Large intestine (tissue), 3 donors: ENCODE data around the gene TSPAN1. TPM values are rescaled to one million over a fixed set of nuclear protein-coding genes. Genes with fewer than 3 reads are reported as not detected.
"Not testable (repeated sequence)": the region's sequence is repeated elsewhere in the genome, so short reads cannot be mapped to it uniquely, and the experiment has no call there.

Experiments used
- DNase-seq, 2 donors: peaks; one replicate each; pipeline versions ENCODE4 v3.0.0 to v3.0.0-alpha.2; 2013
- H3K27ac ChIP-seq: one replicate; pipeline ENCODE4 v1.5.1; 2013; ENCODE audit warnings: low read length
- H3K27me3 ChIP-seq: 2 replicates; pipeline ENCODE4 v1.6.1; 2013; ENCODE audit warnings: low read length; ENCODE audit not compliant: control insufficient read depth, insufficient read depth
- H3K36me3 ChIP-seq: 2 replicates; pipeline ENCODE4 v1.6.1; 2013; ENCODE audit warnings: low read length; ENCODE audit not compliant: control insufficient read depth, insufficient read depth
- H3K4me1 ChIP-seq: one replicate; pipeline ENCODE4 v1.6.1; 2013; ENCODE audit warnings: low read length; ENCODE audit not compliant: control insufficient read depth, insufficient read depth
- H3K4me3 ChIP-seq: one replicate; pipeline ENCODE4 v1.5.1; 2013; ENCODE audit warnings: low read length
- H3K9me3 ChIP-seq: one replicate; pipeline ENCODE4 v1.6.1; 2013; ENCODE audit warnings: mild to moderate bottlenecking, low read depth, low read length, moderate library complexity; ENCODE audit not compliant: control insufficient read depth
- WGBS: methylation state at CpG from one replicate; pipeline ENCODE4 v1.1.5; 2013; ENCODE audit warnings: low lambda C conversion rate; ENCODE audit not compliant: insufficient coverage; 5-methylcytosine and 5-hydroxymethylcytosine counted together
- polyA plus RNA-seq: library from polyadenylated mRNA; unstranded; fragments of 120-200 nt; gene quantifications from one replicate; pipeline ENCODE4 v1.2.1, GENCODE V29; 2013

The TSPAN1 gene
- polyA plus RNA-seq, 1 donor: 17.8 TPM

DNA sequence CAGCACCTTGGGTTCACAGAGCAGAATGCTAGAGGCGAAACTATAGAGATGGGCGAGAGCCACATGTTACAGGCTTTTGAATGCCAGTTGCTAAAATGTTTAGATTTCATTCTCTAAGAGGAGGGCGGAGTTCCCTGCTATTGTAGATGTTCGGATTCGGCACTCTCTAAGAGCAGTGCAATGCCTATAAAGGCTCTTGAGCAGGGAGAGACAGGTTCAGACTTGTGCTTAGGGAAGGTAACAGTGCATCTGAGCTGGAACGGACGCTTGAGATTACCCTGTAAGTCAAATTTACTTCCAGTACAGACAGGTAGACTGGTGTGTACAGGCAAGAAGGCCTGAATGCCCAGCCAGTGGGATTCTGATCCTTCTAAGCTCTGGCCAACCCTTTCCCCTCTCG lies 43.6 kb downstream of the TSPAN1 start:
- no peak overlapping the region for H3K27ac ChIP-seq
- H3K4me1 ChIP-seq: peaks cover 8% of the 10 kb centered on the region
- DNase-seq: no peak
- no peaks in the 10 kb centered on the region for H3K27me3 ChIP-seq
- 90% methylated on average over 2 of the region's 8 CpGs for WGBS
- H3K36me3 ChIP-seq: no peaks in the 10 kb centered on the region
- H3K9me3 ChIP-seq: no peaks in the 10 kb centered on the region
- H3K4me3 ChIP-seq: no peak overlapping the region

DNA sequence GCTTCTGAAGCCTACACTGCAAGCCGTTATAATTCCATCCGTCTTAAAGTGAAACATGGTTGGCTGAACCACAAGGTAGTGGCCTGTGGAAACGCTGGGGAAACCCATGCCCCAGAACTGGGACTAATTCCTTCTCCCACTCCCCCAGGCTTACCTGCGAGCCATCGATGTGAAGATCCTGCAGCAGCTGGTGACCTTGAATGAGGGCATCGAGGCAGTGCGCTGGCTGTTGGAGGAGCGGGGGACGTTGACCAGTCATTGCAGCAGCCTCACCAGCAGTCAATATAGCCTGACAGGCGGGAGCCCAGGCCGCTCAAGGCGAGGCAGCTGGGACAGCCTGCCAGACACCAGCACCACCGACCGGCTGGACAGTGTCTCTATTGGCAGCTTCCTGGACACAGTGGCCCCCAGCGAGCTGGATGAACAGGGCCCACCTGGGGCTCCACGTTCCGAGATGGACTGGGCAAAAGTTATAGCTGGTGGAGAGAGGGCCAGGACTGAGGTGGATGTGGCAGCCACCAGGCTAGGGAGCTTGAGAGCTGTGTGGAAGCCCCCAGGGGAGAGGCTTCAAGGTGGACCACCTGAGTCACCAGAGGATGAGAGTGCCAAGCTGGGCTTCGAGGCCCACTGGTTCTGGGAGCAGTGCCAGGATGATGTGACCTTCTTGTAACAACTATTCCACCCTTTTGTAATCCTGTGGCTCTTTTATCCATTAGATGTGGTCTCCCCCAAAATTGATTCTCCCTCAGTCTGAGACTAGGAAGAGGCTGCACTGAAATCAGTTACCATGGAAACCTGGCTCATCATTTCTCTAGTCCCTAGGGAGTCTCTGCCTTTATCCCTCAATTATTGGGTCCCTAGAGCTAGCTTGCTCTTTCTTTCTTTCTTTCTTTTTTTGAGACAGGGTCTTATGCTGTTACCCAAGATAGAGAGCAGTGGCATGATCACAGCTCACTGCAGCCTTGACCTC lies 44.9 kb downstream of the TSPAN1 start:
- no peak overlapping the region for H3K27ac ChIP-seq

DNA sequence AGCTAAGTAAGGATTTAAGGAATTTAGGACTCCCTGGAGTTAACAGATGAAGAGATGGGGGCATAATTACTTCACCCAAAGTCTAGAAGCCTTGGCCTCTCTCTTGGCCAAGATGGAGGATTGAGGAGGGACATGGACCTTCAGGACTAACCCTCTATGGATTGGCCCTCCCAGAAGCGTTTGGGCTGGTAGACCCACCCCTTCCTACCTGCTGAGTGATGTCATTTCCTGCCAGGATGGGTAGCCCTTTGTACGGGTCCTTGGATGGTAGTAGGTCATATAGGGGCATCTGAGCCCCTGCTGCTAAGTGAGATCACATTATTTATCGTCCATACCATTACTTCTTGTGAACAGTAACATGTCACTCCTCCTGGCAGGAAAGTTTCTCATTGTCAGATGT lies 45.9 kb downstream of the TSPAN1 start:
- no peak overlapping the region for H3K27ac ChIP-seq
- no CpG with 5 or more reads among the region's 3 CpGs for WGBS
- no peaks in the 10 kb centered on the region for H3K27me3 ChIP-seq
- no peaks in the 10 kb centered on the region for H3K36me3 ChIP-seq
- no peaks in the 10 kb centered on the region for H3K9me3 ChIP-seq
- peaks cover 9% of the 10 kb centered on the region for H3K4me1 ChIP-seq
- no peak overlapping the region for H3K4me3 ChIP-seq
- no peak for DNase-seq

More for the DNA sequence above, 44.9 kb downstream of the TSPAN1 start:
- Histone ChIP-seq H3K9me3 (no peaks in the 10 kb centered on the region), H3K36me3 (no peaks in the 10 kb centered on the region), H3K4me1 (peaks cover 9% of the 10 kb centered on the region), H3K4me3 (no peak overlapping the region), H3K27me3 (no peaks in the 10 kb centered on the region)
- DNase-seq: no peak
- WGBS: no CpG with 5 or more reads among the region's 18 CpGs

- H3K27me3 ChIP-seq: no peaks in the 10 kb centered on the region
- no peaks in the 10 kb centered on the region for H3K36me3 ChIP-seq
- H3K4me3 ChIP-seq: no peak overlapping the region
- DNase-seq: peak; percentile 56 to 79
- H3K9me3 ChIP-seq: no peaks in the 10 kb centered on the region
- WGBS: 14% methylated on average over 1 of the region's 4 CpGs
- H3K27ac ChIP-seq: no peak overlapping the region
- peaks cover 9% of the 10 kb centered on the region for H3K4me1 ChIP-seq
Measured at GRCh38 chr1:46221749-46222148, 46.9 kb downstream of the TSPAN1 start.

DNA sequence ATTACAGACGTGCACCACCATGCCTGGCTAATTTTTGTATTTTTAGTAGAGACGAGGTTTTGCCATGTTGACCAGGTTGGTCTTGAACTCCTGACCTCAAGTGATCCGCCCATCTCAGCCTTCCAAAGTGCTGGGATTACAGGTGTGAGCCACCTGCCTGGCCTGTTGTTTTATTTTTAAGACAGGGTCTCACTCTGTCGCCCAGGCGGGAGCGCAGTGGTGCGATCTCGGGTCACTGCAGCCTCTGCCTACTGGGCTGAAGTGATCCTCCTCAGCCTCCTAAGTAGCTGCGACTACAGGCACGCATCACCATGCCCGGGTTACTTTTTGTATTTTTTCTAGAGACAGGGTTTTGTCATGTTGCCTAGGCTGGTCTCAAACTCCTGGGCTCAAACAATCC lies 48.2 kb downstream of the TSPAN1 start:
- H3K27ac ChIP-seq, H3K4me3 ChIP-seq, H3K36me3 ChIP-seq, H3K4me1 ChIP-seq, H3K9me3 ChIP-seq, H3K27me3 ChIP-seq, DNase-seq: not testable (repeated sequence)
- no CpG with 5 or more reads among the region's 11 CpGs for WGBS

DNA sequence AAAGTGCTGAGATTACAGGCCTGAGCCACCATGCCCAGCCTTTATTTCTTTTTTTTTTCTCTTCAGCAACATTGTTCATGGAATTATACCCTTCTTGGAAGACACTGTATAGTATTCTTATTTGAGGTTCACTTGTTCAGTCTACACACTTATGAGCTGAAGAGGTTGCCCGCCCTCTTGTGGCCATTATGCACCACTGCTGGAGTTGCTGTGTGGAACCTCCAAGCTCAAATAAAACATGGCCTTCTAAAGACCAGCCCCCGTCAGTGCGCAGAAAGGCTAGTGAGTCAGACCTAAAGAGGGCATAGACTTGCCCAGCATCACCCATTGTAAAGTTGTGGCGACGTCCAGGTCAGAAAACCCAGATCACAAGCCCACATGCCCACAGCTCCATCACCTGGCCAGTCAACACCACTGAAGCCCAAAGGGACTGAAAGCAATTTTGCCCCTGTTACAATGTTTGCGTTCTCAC lies 48.6 kb downstream of the TSPAN1 start:
- no peaks in the 10 kb centered on the region for H3K36me3 ChIP-seq
- H3K4me3 ChIP-seq: no peak overlapping the region
- WGBS: no CpG with 5 or more reads among the region's 6 CpGs
- H3K27me3 ChIP-seq: no peaks in the 10 kb centered on the region
- DNase-seq: peak; percentile 56 to 70
- H3K27ac ChIP-seq: no peak overlapping the region
- H3K9me3 ChIP-seq: no peaks in the 10 kb centered on the region
- peaks cover 9% of the 10 kb centered on the region for H3K4me1 ChIP-seq

DNA sequence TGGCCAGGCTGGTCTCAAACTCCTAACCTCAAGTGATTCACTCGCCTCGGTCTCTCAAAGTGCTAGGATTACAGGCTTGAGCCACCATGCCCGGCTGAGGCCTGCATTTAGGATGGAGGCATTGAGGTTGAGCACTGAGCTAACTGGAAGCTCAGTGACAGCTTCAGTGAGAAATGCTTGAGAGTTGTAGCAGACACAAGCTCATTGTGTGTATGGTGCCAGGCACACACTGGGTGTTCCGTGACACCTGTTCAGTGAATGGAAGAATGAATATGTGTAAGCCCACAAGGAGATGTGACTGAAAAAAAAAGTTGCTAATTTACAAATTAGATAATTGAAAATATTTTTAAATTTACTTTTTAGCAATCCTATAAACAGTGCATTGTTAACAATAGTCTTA lies 50.1 kb downstream of the TSPAN1 start:
- 100% methylated on average over 1 of the region's 4 CpGs for WGBS
- H3K36me3 ChIP-seq: no peaks in the 10 kb centered on the region
- no peak for DNase-seq

DNA sequence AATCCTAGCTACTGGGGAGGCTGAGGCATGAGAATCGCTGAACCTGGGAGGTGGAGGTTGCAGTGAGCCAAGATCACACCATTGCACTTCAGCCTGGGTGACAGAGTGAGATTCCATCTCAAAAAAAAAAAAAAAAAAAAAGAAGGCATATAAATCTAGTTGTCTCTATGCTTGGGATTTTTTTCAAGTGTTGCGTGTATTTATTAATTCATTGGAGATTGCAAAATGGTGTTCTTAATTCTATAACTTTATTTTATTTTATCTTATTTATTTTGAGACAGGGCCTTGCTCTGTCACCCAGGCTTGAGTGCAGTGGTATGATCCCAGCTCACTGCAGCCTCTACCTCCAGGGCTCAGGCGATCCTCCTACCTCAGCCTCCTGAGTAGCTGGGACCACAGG lies 56.3 kb downstream of the TSPAN1 start:
- WGBS: no CpG with 5 or more reads among the region's 3 CpGs
- not testable (repeated sequence) for DNase-seq

More for the DNA sequence above, 50.1 kb downstream of the TSPAN1 start:
- Histone ChIP-seq H3K27ac (no peak overlapping the region), H3K4me1 (peaks cover 9% of the 10 kb centered on the region), H3K4me3 (no peak overlapping the region), H3K27me3 (no peaks in the 10 kb centered on the region), H3K9me3 (no peaks in the 10 kb centered on the region)

More for the DNA sequence above, 56.3 kb downstream of the TSPAN1 start:
- not testable (repeated sequence) for H3K36me3 ChIP-seq, H3K4me1 ChIP-seq, H3K27ac ChIP-seq, H3K4me3 ChIP-seq, H3K27me3 ChIP-seq, H3K9me3 ChIP-seq

Other genes starting within 250 kb of the TSPAN1 start
- 7.4 TPM for gene PIK3R3, start 42.5 kb upstream of the TSPAN1 start, polyA plus RNA-seq
- gene P3R3URF, start 1.4 kb downstream of the TSPAN1 start, polyA plus RNA-seq: not detected
- gene POMGNT1, start 23.3 kb downstream of the TSPAN1 start, polyA plus RNA-seq: 56.4 TPM
- 0.72 TPM for gene LURAP1, start 28.2 kb downstream of the TSPAN1 start, polyA plus RNA-seq
- 6.6 TPM for gene RAD54L, start 72.7 kb downstream of the TSPAN1 start, polyA plus RNA-seq
- gene LRRC41, start 128.5 kb downstream of the TSPAN1 start, polyA plus RNA-seq: 68.4 TPM
- 357 TPM for gene UQCRH, start 128.6 kb downstream of the TSPAN1 start, polyA plus RNA-seq
- 23.9 TPM for gene NSUN4, start 165.7 kb downstream of the TSPAN1 start, polyA plus RNA-seq
- 23.1 TPM for gene FAAH, start 219.2 kb downstream of the TSPAN1 start, polyA plus RNA-seq